IMR-90 (cell line): ENCODE results near the gene SCD. TPM values are rescaled to one million over a fixed set of nuclear protein-coding genes. Genes with fewer than 3 reads are reported as not detected.

Experiments used
- ATAC-seq: fragments of 200-7000 bp; cut with Tn5 transposase; 2 replicates; pipeline ENCODE4 v1.9.1; 2020; ENCODE audit warnings: low read depth, mild to moderate bottlenecking, moderate library complexity
- BruUV-seq: library from RNA; stranded (reverse); fragments of 400-500 nt; replicated peaks from 2 replicates; lab custom pipeline; 2021; lab: Mats Ljungman, UMichigan
- CTCF ChIA-PET: fragments of 300-600 bp; formaldehyde crosslinking; extraction: SDS; loops from one replicate; lab custom pipeline; 2021; ENCODE audit warnings: antibody characterized with exemption; lab: Yijun Ruan, JAX
- POLR2A ChIA-PET: fragments of 300-600 bp; sonication (Branson Sonifier 250); formaldehyde crosslinking; loops from one replicate; lab custom pipeline; 2022; ENCODE audit warnings: antibody characterized with exemption; ENCODE audit not compliant: unreplicated experiment; lab: Charles Lee
- DNase-seq: peaks from one replicate; pipeline ENCODE4 v3.0.0; 2013
- H2AFZ ChIP-seq: replicated peaks from 2 replicates; pipeline ENCODE3; 2013; ENCODE audit warnings: low read length, mild to moderate bottlenecking; ENCODE audit not compliant: poor library complexity
- H2AK5ac ChIP-seq: 2 replicates; pipeline ENCODE4 v1.6.1; 2013; ENCODE audit warnings: low read depth, low read length, inconsistent platforms
- H2AK9ac ChIP-seq: replicated peaks from 2 replicates; pipeline ENCODE3; 2013; ENCODE audit warnings: mild to moderate bottlenecking, low read depth, low read length, moderate library complexity; ENCODE audit not compliant: poor library complexity
- H2BK120ac ChIP-seq: 2 replicates; pipeline ENCODE4 v1.6.1; 2013; ENCODE audit warnings: low read depth, low read length, inconsistent platforms
- H2BK15ac ChIP-seq: 3 replicates; pipeline ENCODE4 v1.6.1; 2013; ENCODE audit warnings: low read depth, low read length, inconsistent platforms
- H2BK20ac ChIP-seq: 2 replicates; pipeline ENCODE4 v1.6.1; 2013; ENCODE audit warnings: low read depth, mild to moderate bottlenecking, inconsistent platforms, low read length, moderate library complexity
- H2BK5ac ChIP-seq: 2 replicates; pipeline ENCODE4 v1.6.1; 2013; ENCODE audit warnings: mild to moderate bottlenecking, low read depth, low read length, inconsistent platforms; ENCODE audit not compliant: poor library complexity, severe bottlenecking
- H3K14ac ChIP-seq: replicated peaks from 2 replicates; pipeline ENCODE4 v1.6.1; 2013; ENCODE audit warnings: low read depth, low read length, inconsistent platforms
- H3K18ac ChIP-seq: 2 replicates; pipeline ENCODE4 v1.6.1; 2013; ENCODE audit warnings: low read depth, low read length, control low read depth
- H3K23ac ChIP-seq: 2 replicates; pipeline ENCODE4 v1.6.1; 2013; ENCODE audit warnings: low read depth, low read length, inconsistent platforms
- H3K27ac ChIP-seq: 2 replicates; pipeline ENCODE4 v1.5.1; 2013; ENCODE audit warnings: mild to moderate bottlenecking, control low read depth, low read length; ENCODE audit not compliant: insufficient read depth
- H3K27me3 ChIP-seq: 2 replicates; pipeline ENCODE4 v1.6.1; 2013; ENCODE audit warnings: low read length; ENCODE audit not compliant: control insufficient read depth, insufficient read depth
- H3K36me3 ChIP-seq: 2 replicates; pipeline ENCODE4 v1.6.1; 2013; ENCODE audit warnings: low read length, mixed read lengths; ENCODE audit not compliant: control insufficient read depth, insufficient read depth
- H3K4ac ChIP-seq: 2 replicates; pipeline ENCODE4 v1.6.1; 2013; ENCODE audit warnings: low read depth, low read length, inconsistent platforms
- H3K4me1 ChIP-seq: 2 replicates; pipeline ENCODE4 v1.6.1; 2013; ENCODE audit warnings: low read length, mixed read lengths; ENCODE audit not compliant: control insufficient read depth, insufficient read depth
- H3K4me2 ChIP-seq: 2 replicates; pipeline ENCODE4 v1.6.1; 2013; ENCODE audit warnings: low read depth, mild to moderate bottlenecking, control low read depth, low read length, moderate library complexity
- H3K4me3 ChIP-seq: 2 replicates; pipeline ENCODE4 v1.5.1; 2013; ENCODE audit warnings: low read depth, mild to moderate bottlenecking, control low read depth, low read length, moderate library complexity; ENCODE audit not compliant: insufficient read depth
- H3K56ac ChIP-seq: 2 replicates; pipeline ENCODE4 v1.6.1; 2013; ENCODE audit warnings: low read length, inconsistent platforms; ENCODE audit not compliant: insufficient read depth; ENCODE audit errors: extremely low read depth
- H3K79me1 ChIP-seq, 2 experiments: 2 replicates each; pipeline ENCODE4 v1.6.1; 2013; ENCODE audit warnings: low read length in 2 of 2, inconsistent platforms in 1 of 2, low read depth in 1 of 2
- H3K9ac ChIP-seq: 2 replicates; pipeline ENCODE4 v1.6.1; 2013; ENCODE audit warnings: low read depth, low read length, control low read depth
- H3K9me1 ChIP-seq: 2 replicates; pipeline ENCODE4 v1.6.1; 2013; ENCODE audit warnings: low read length, inconsistent platforms; ENCODE audit not compliant: insufficient read depth
- H3K9me3 ChIP-seq: 2 replicates; pipeline ENCODE4 v1.6.1; 2013; ENCODE audit warnings: low read length; ENCODE audit not compliant: control insufficient read depth, insufficient read depth
- H4K20me1 ChIP-seq: 2 replicates; pipeline ENCODE4 v1.6.1; 2013; ENCODE audit warnings: low read length, inconsistent platforms; ENCODE audit not compliant: insufficient read depth
- H4K5ac ChIP-seq: 2 replicates; pipeline ENCODE4 v1.6.1; 2013; ENCODE audit warnings: mild to moderate bottlenecking, low read depth, low read length, control low read depth
- H4K8ac ChIP-seq, 2 experiments: 2 replicates each; pipeline ENCODE4 v1.6.1; 2013; ENCODE audit warnings: low read depth in 2 of 2, low read length in 2 of 2, control low read depth in 1 of 2, inconsistent platforms in 1 of 2
- H4K91ac ChIP-seq: 2 replicates; pipeline ENCODE4 v1.6.1; 2013; ENCODE audit warnings: low read depth, low read length, inconsistent platforms; ENCODE audit not compliant: insufficient read depth
- BHLHE40 ChIP-seq: fragments of 150-350 bp; IDR thresholded peaks from 2 replicates; pipeline ENCODE4 v1.6.1; 2016; ENCODE audit warnings: mild to moderate bottlenecking, low read depth, low read length
- CEBPB ChIP-seq: IDR thresholded peaks from 2 replicates; pipeline ENCODE4 v1.6.1; 2012; ENCODE audit warnings: low read depth, low read length, improper control_type of control experiment
- CHD1 ChIP-seq: IDR thresholded peaks from 2 replicates; pipeline ENCODE4 v1.6.1; 2012; ENCODE audit warnings: low read depth, low read length, improper control_type of control experiment
- CTCF ChIP-seq: conservative IDR thresholded peaks from 2 replicates; pipeline ENCODE4 v1.5.1; 2012; ENCODE audit warnings: mild to moderate bottlenecking, low read depth, low read length, improper control_type of control experiment
- ELK1 ChIP-seq: fragments of 150-350 bp; IDR thresholded peaks from 2 replicates; pipeline ENCODE4 v1.6.1; 2016; ENCODE audit warnings: low read depth, mild to moderate bottlenecking, low read length, moderate library complexity, borderline replicate concordance
- FOS ChIP-seq: fragments of 150-350 bp; IDR thresholded peaks from 2 replicates; pipeline ENCODE4 v1.6.1; 2016; ENCODE audit warnings: low read depth, low read length
- MAFK ChIP-seq: IDR thresholded peaks from 2 replicates; pipeline ENCODE4 v1.6.1; 2012; ENCODE audit warnings: low read depth, low read length, improper control_type of control experiment
- MAZ ChIP-seq: IDR thresholded peaks from 2 replicates; pipeline ENCODE4 v1.6.1; 2012; ENCODE audit warnings: low read depth, mild to moderate bottlenecking, low read length, improper control_type of control experiment, moderate library complexity, borderline replicate concordance
- MXI1 ChIP-seq: IDR thresholded peaks from 2 replicates; pipeline ENCODE4 v1.6.1; 2012; ENCODE audit warnings: low read depth, mild to moderate bottlenecking, low read length, moderate library complexity, borderline replicate concordance
- NFE2L2 ChIP-seq: fragments of 150-350 bp; IDR thresholded peaks from 2 replicates; pipeline ENCODE4 v1.6.1; 2016; ENCODE audit warnings: low read depth, mild to moderate bottlenecking, low read length
- POLR2A ChIP-seq: IDR thresholded peaks from 2 replicates; pipeline ENCODE4 v1.6.1; 2012; ENCODE audit warnings: mild to moderate bottlenecking, low read depth, low read length
- RAD21 ChIP-seq: IDR thresholded peaks from 2 replicates; pipeline ENCODE4 v1.6.1; 2012; ENCODE audit warnings: low read length, improper control_type of control experiment
- RFX5 ChIP-seq: IDR thresholded peaks from 2 replicates; pipeline ENCODE4 v1.8.0; 2012; ENCODE audit warnings: low read depth, mild to moderate bottlenecking, low read length, moderate library complexity
- SMC3 ChIP-seq: fragments of 150-350 bp; IDR thresholded peaks from 2 replicates; pipeline ENCODE4 v1.6.1; 2016; ENCODE audit warnings: low read depth, mild to moderate bottlenecking, antibody characterized with exemption, low read length, moderate library complexity
- USF2 ChIP-seq: fragments of 150-350 bp; IDR thresholded peaks from 2 replicates; pipeline ENCODE4 v1.6.1; 2017; ENCODE audit warnings: mild to moderate bottlenecking, antibody characterized with exemption, low read length, low read depth
- WGBS, 2 experiments: methylation state at CpG; one replicate each; pipeline versions ENCODE4 v1.1.5 to v1.1.7; 2013; ENCODE audit warnings: missing lambda C conversion rate in 2 of 2; ENCODE audit not compliant: insufficient read length in 1 of 2; ENCODE audit errors: extremely low coverage in 2 of 2; 5-methylcytosine and 5-hydroxymethylcytosine counted together
- dilution Hi-C: fragments of 300-500 bp; cut with HindIII; formaldehyde crosslinking; loops from one replicate; pipeline ENCODE4 v1.14.3; 2018; ENCODE audit warnings: low sequenced_read_pairs; ENCODE audit not compliant: unreplicated experiment
- in situ Hi-C: fragments of 300-500 bp; cut with MboI; formaldehyde crosslinking; loops from 3 replicates; pipeline ENCODE4 v1.14.3; 2019; ENCODE audit warnings: low sequenced_read_pairs, inconsistent platforms, mixed read lengths
- intact Hi-C: fragments of 100-400 bp; cut with micrococcal nuclease; formaldehyde crosslinking; loops from 2 replicates; pipeline ENCODE4 v1.10.0; 2022
- polyA plus RNA-seq, 3 experiments: library from polyadenylated mRNA; depleted of rRNA; stranded (reverse); fragments of >200 nt; gene quantifications; 2 replicates each; pipeline ENCODE4 v1.2.3, GENCODE V29; 2012; ENCODE audit warnings: low replicate concordance in 1 of 3
- total RNA-seq: library from RNA; depleted of rRNA; stranded (reverse); fragments of >200 nt; gene quantifications from 2 replicates; pipeline ENCODE4 v1.2.3, GENCODE V29; 2012

The SCD gene
- total and polyA plus RNA-seq, 2 of the 4 experiments (the other 2 are of a cell fraction), result 50.7 to 65.1 TPM

- Histone ChIP-seq H3K4me1 (no peaks in the 10 kb centered on the region), H4K8ac (no peak overlapping the region), H4K5ac (no peak overlapping the region), H2BK15ac (no peak overlapping the region), H3K4ac (no peak overlapping the region), H3K9me1 (no peaks in the 10 kb centered on the region), H2BK5ac (no peak overlapping the region), H3K36me3 (no peaks in the 10 kb centered on the region), H2AK9ac (no peak overlapping the region), H3K27ac (no peak overlapping the region), H2BK20ac (no peak overlapping the region), H3K23ac (no peak overlapping the region), H3K79me1 (no peaks in the 10 kb centered on the region), H3K18ac (no peak overlapping the region), H2AK5ac (no peak overlapping the region), H4K20me1 (no peaks in the 10 kb centered on the region), H4K91ac (no peak overlapping the region), H3K9me3 (no peaks in the 10 kb centered on the region; the same call in 1 of the 2 replicates), H3K27me3 (peaks cover 42% of the 10 kb centered on the region), H3K4me2 (no peak overlapping the region), H3K14ac (no peak overlapping the region), H3K56ac (no peak overlapping the region), H3K9ac (no peak overlapping the region), H3K4me3 (no peak overlapping the region), H2AFZ (no peak overlapping the region), H2BK120ac (no peak overlapping the region)
- no peak for DNase-seq
- intact Hi-C loops, result no loop called here
- no peak for ATAC-seq
- WGBS, 2 experiments, result 60% methylated on average over 1 of the region's 2 CpGs; no CpG with 5 or more reads in 1 of the 2 experiments
- ChIA-PET CTCF (interaction anchor here (0.6 kb wide), 1 partner anchor 13 kb away, joined by 4 read pairs; the partner anchor contains the start of gene SCD), POLR2A (interaction anchor here (0.6 to 0.7 kb wide), 2 partner anchors 13 to 228 kb away, joined by 3 read pairs; partner anchors contain the start of gene SCD)
- dilution Hi-C loops, result no loop called here
- BruUV-seq, result no TSS peak
- in situ Hi-C loops, result loop anchor here (25.0 kb wide), 1 partner anchor 553 kb away; no protein-coding TSS in a partner anchor
- TF ChIP-seq CHD1 (no peak), ELK1 (no peak), POLR2A (no peak), RAD21 (no peak), BHLHE40 (no peak), CTCF (no peak), SMC3 (no peak), MAFK (no peak), MAZ (no peak), MXI1 (no peak), NFE2L2 (no peak), CEBPB (no peak), RFX5 (no peak), USF2 (no peak), FOS (no peak)
Observed at GRCh38 chr10:100333661-100334440, 13.2 kb upstream of the SCD start.
